AG10803 (cell line): Measurements from ENCODE around the gene CDHR5.
A peak's percentile ranks its signal among the peaks of the same experiment; 100 is the strongest.

Experiments
- DNase-seq: peaks from one replicate; pipeline ENCODE4 v3.0.0; 2010; ENCODE audit warnings: low read depth
- H3K4me3 ChIP-seq: 2 replicates; pipeline ENCODE4 v1.5.1; 2011; ENCODE audit warnings: mild to moderate bottlenecking, low read length, control low read depth
- TF ChIP-seq, protein P1 (sequence below): conservative IDR thresholded peaks from 2 replicates; pipeline ENCODE4 v1.5.1; 2011; ENCODE audit warnings: mild to moderate bottlenecking, low read length, control low read depth, inconsistent platforms

The CDHR5 gene

DNA sequence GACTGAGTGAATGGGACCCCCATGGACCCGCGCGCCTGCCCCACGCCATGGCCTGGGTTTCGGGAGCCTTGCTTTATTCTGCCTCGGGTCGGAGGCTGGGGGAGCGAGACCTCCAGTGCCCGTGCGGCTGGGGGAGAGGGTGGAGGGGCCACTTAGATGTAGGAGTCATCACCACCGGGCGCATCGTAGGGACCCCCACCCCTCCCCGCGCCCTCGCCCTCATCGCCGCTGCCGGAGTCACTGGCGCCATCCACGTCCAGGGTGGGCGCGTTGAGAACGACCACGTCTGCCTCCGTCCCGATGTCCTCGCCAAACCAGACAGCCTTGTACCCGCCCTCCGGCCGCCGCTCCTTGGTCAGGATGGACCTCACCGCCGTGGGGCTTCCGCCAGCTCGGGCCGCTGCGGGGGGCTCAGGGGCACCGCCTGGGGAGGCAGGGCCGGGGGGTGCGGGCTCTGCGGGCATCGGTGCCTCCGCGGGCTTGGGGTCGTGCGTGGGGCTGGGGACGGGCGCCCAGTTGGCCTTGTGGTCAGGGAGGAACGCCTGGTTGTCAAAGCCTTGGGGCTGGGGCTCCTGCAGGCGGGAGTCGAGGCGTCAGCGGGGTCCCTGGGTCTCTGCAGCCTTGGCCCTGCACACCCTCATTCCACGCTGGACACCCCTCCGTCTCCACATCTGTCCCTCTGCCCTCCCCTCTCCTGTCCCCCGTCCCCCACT is 7.4 kb downstream of the CDHR5 start:
- no peak for DNase-seq
- H3K4me3 ChIP-seq: no peak overlapping the region
- TF ChIP-seq, protein P1, sequence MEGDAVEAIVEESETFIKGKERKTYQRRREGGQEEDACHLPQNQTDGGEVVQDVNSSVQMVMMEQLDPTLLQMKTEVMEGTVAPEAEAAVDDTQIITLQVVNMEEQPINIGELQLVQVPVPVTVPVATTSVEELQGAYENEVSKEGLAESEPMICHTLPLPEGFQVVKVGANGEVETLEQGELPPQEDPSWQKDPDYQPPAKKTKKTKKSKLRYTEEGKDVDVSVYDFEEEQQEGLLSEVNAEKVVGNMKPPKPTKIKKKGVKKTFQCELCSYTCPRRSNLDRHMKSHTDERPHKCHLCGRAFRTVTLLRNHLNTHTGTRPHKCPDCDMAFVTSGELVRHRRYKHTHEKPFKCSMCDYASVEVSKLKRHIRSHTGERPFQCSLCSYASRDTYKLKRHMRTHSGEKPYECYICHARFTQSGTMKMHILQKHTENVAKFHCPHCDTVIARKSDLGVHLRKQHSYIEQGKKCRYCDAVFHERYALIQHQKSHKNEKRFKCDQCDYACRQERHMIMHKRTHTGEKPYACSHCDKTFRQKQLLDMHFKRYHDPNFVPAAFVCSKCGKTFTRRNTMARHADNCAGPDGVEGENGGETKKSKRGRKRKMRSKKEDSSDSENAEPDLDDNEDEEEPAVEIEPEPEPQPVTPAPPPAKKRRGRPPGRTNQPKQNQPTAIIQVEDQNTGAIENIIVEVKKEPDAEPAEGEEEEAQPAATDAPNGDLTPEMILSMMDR: no peak

DNA sequence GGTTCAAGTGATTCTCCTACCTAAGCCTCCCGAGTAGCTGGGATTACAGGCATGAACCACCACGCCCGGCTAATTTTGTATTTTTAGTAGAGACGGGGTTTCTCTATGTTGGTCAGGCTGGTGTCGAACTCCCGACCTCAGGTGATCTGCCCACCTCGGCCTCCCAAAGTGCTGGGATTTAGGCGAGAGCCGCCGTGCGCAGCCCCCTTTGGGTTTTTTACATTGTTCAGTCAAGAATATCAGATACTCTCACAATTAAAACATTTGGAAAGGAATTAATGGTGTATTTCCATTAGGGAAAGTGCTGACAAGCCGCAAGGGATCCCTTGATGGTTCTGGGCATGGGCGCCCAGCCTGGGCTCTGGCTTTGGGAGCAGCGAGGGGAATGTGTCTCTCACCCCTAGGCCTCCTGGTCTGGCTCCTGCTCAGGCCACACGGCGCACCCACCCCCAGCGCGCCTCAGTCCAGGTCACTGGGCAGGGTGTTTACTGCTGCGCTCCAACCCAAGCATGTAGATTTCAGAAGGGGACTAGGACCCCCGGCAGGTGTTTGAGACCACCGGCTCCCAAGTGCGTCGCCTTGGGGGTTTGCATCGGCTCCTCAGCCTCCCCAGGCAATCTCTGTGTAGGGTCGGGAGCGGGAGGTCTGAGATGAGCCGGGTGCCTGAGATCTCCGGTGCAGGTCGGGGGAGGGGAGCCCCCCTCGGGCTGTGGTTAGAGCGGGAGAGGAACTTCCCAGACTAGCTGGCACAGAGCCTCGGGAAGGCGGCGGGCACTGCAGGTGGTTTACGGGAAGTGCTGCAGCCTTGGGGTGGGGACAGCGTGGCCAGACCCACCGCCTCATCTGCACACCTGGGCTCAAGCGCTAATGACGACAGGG is 8.2 kb downstream of the CDHR5 start:
- TF ChIP-seq, protein P1: no peak
- no peak for DNase-seq
- H3K4me3 ChIP-seq: no peak overlapping the region

DNA sequence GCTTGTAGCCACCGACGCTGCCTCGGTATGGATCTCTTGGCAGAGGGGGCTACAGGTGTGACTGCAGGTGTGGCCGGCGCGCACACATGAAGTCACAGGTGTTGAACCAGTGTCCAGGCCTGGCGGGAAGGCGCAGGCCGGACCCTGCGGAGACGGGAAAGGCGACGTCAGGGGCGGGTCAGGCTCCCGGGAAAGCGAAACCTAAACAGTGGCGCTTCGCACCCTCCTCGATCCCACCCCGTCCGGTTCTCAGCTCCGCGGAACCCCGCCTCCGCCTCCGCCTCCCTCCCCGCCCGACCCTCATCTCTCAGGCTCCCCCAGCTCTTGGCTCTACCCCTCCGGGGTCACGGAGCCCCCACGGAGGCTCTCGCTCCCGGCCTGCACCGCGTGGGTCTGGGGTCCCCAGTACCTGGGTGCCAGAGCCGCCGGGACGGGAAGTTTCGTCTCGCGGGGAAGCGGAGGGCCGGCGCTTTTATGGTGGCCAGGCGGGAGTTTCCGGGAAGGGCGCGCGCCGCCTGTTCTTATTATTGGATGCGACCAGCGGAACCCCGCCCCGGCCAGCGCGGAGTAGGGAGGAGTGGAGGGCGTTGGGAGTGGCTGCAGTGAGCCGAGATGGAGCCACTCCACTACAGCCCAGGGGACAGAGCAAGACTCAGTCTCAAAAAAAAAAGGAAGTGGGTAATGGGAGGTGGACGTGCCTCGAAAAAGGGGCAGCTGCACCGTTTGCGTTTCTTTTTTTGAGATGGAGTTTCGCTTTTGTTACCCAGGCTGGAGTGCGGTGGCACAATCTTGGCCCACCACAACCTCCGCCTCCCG is 9.0 kb downstream of the CDHR5 start, which contains the start of gene IRF7:
TSS of gene IRF7 (minus strand) at position 447 of the 816 bp plus-strand sequence. CDS start 586 bp downstream, outside the sequence.
- H3K4me3 ChIP-seq: peak within 1 kb of the TSS; percentile 77
- TF ChIP-seq, protein P1: no peak
- peak; percentile 89 for DNase-seq

DNA sequence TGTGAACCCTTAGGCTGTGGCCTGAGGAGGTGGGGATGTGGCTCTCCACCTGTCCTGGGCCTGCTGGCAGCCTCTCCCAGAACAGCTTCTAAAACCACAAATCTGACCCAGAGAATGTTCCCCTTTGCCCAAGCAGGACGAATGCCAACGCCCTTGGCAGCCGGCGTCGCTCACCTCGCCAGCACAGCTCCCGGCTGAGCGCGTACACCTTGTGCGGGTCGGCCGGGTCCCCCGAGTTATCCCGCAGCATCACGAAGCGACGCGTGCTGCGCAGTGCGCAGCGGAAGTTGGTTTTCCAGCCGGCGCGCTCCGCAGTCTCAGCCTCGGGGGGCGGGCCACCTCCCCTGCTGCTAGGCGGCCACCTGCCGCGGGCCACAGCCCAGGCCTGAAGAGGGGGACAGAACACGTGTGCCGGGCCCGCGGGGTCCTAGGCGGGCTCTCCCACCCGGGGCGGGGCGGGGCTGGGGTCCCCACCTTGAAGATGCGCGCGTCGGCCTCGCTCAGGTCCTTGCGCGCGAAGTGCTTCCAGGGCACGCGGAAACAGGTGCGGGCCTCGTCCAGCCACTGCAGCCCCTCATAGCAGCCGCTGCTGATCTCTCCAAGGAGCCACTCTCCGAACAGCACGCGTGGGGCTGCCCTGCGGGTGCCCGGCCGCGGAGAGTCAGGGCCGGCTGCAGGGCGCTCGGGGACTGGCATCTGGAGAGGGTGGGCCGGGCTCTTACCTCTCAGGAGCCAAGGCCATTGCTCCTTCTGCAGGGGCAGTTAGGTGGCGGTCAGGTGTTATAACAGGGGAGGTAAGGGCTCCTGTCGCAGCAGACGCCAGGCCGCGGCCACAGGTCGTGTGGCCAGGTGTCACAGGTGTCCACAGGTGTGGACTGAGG is 9.9 kb downstream of the CDHR5 start:
- DNase-seq: peak; percentile 6
- TF ChIP-seq, protein P1: no peak
- peak overlapping the region; percentile 77 for H3K4me3 ChIP-seq

DNA sequence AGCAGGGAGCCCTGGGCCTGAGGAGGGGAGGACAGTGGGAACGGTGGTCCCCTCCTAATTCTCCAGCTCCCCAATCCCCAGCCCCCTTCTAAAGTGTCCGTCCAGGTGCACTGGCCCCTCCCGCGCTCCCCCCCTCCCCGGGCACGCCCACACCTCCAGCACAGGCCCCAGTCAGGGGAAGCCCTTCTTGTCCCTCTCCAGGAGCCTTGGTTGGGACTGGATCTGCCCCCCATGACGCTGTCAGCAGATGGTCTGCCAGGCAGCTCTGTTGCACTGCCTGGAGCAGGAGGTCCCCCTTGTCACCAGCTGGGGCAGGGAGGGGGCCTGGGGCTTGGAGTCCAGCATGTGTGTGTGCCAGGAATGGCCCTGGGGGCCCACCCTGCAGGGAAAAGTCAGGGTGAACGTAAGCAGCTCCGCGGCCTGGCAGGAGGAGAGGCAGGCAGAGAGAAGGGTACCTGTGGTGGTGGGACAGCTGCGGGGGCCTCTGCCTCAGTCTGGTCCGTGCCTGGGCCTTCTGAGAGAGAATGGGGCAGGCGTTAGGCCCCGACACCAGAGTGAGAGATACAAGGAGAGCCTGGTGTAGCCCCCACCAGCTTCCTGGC is 10.6 kb downstream of the CDHR5 start:
- H3K4me3 ChIP-seq: no peak overlapping the region; the same call in 1 of the 2 replicates
- DNase-seq: no peak
- TF ChIP-seq, protein P1: no peak
